SIG-M5 treated with dmso at 0.1 percent for 504 hours (cell line): ENCODE measurements around the gene IL18R1.

Experiments
- DNase-seq: peaks from one replicate; lab custom pipeline; 2025; ENCODE audit not compliant: unreplicated experiment; lab: John Stamatoyannopoulos, UW

Gene IL18R1

GRCh38 chr2:102386867-102387541 lies 31.4 kb downstream of the IL18R1 start:
- no peak for DNase-seq

- DNase-seq = no peak
Measured at GRCh38 chr2:102387763-102388546, 32.4 kb downstream of the IL18R1 start.

GRCh38 chr2:102391565-102391964 lies 36.0 kb downstream of the IL18R1 start:
- DNase-seq = no peak

GRCh38 chr2:102392096-102392495 lies 36.5 kb downstream of the IL18R1 start:
- DNase-seq = no peak

- DNase-seq = no peak
Measured at GRCh38 chr2:102392942-102393341, 37.3 kb downstream of the IL18R1 start.

GRCh38 chr2:102396012-102396411 lies 40.4 kb downstream of the IL18R1 start:
- no peak for DNase-seq

- DNase-seq = no peak
Measured at GRCh38 chr2:102397209-102397608, 41.6 kb downstream of the IL18R1 start.

GRCh38 chr2:102399499-102400141 lies 44.0 kb downstream of the IL18R1 start:
- no peak for DNase-seq

- no peak for DNase-seq
Measured at GRCh38 chr2:102401456-102401855, 45.9 kb downstream of the IL18R1 start.

- no peak for DNase-seq
Measured at GRCh38 chr2:102401865-102402264, 46.3 kb downstream of the IL18R1 start.

GRCh38 chr2:102410952-102411351 lies 55.4 kb downstream of the IL18R1 start:
- DNase-seq = no peak

GRCh38 chr2:102412199-102412598 lies 56.6 kb downstream of the IL18R1 start:
- no peak for DNase-seq

- DNase-seq = no peak
Measured at GRCh38 chr2:102417946-102418345, 62.4 kb downstream of the IL18R1 start.

GRCh38 chr2:102418421-102418961 lies 62.9 kb downstream of the IL18R1 start:
- peak; percentile 67 for DNase-seq

GRCh38 chr2:102420290-102420689 lies 64.7 kb downstream of the IL18R1 start:
- DNase-seq = no peak

GRCh38 chr2:102421890-102422759 lies 66.5 kb downstream of the IL18R1 start:
- DNase-seq = no peak

- no peak for DNase-seq
Measured at GRCh38 chr2:102422910-102423309, 67.3 kb downstream of the IL18R1 start, which contains the start of gene IL18RAP. TSS of gene IL18RAP (plus strand) at chr2:102423160. CDS start at chr2:102423278, 118 bp downstream.

- no peak for DNase-seq
Measured at GRCh38 chr2:102423368-102423767, 67.8 kb downstream of the IL18R1 start.

GRCh38 chr2:102424754-102425153 lies 69.2 kb downstream of the IL18R1 start:
- peak; percentile 52 for DNase-seq

- no peak for DNase-seq
Measured at GRCh38 chr2:102425441-102426132, 70.0 kb downstream of the IL18R1 start.
